ENCODE results near the gene RAI2.

- TF ChIP-seq CTCF (conservative IDR thresholded peaks at IDR 0.05; ENCODE audit: low read length) (no peak), EZH2phosphoT487 (IDR thresholded peaks at IDR 0.05; ENCODE audit: borderline replicate concordance) (no peak)
Measured at GRCh38 chrX:17814557-17814956, 46.5 kb downstream of the RAI2 start.

All from Loucy (cell line).